Measurements from ENCODE around the gene CCDC112.
"Not testable (repeated sequence)": the region's sequence is repeated elsewhere in the genome, so short reads cannot be mapped to it uniquely, and the experiment has no call there.

The CCDC112 gene

GRCh38 chr5:115296124-115297022, at the start of gene CCDC112:
Gene CCDC112, minus strand, starts transcription at chr5:115296654. Its CDS starts 111 bp downstream, at chr5:115296543.
- peak; percentile 37 to 59 for DNase-seq

GRCh38 chr5:115345344-115345743, 48.9 kb upstream of the CCDC112 start:
- DNase-seq, result no peak

- no peak for DNase-seq
Measured at GRCh38 chr5:115343855-115344254, 47.4 kb upstream of the CCDC112 start.

GRCh38 chr5:115342590-115343377, 46.3 kb upstream of the CCDC112 start:
- no peak for DNase-seq

- no peak for DNase-seq
Measured at GRCh38 chr5:115341745-115342144, 45.3 kb upstream of the CCDC112 start.

- no peak for DNase-seq
Measured at GRCh38 chr5:115338851-115339250, 42.4 kb upstream of the CCDC112 start.

GRCh38 chr5:115337882-115338281, 41.4 kb upstream of the CCDC112 start:
- DNase-seq, result no peak

- no peak for DNase-seq
Measured at GRCh38 chr5:115336964-115337363, 40.5 kb upstream of the CCDC112 start.

- DNase-seq, result no peak
Measured at GRCh38 chr5:115336201-115336720, 39.8 kb upstream of the CCDC112 start.

GRCh38 chr5:115335301-115335700, 38.8 kb upstream of the CCDC112 start:
- DNase-seq, result no peak

- peak; percentile 93 to 95 for DNase-seq
Measured at GRCh38 chr5:115333164-115333563, 36.7 kb upstream of the CCDC112 start.

- no peak for DNase-seq
Measured at GRCh38 chr5:115330830-115331229, 34.4 kb upstream of the CCDC112 start.

- peak; percentile 72 to 73 for DNase-seq
Measured at GRCh38 chr5:115329475-115329874, 33.0 kb upstream of the CCDC112 start.

- DNase-seq, result not testable (repeated sequence)
Measured at GRCh38 chr5:115328617-115329274, 32.3 kb upstream of the CCDC112 start.

GRCh38 chr5:115325296-115325959, 29.0 kb upstream of the CCDC112 start:
- no peak for DNase-seq

- DNase-seq, result no peak
Measured at GRCh38 chr5:115324021-115324420, 27.6 kb upstream of the CCDC112 start.

GRCh38 chr5:115322729-115323128, 26.3 kb upstream of the CCDC112 start:
- DNase-seq, result no peak

GRCh38 chr5:115321309-115321708, 24.9 kb upstream of the CCDC112 start:
- DNase-seq, result no peak

- DNase-seq, result no peak
Measured at GRCh38 chr5:115320515-115320914, 24.1 kb upstream of the CCDC112 start.

- no peak for DNase-seq
Measured at GRCh38 chr5:115320006-115320405, 23.6 kb upstream of the CCDC112 start.

- DNase-seq, result no peak
Measured at GRCh38 chr5:115319007-115319406, 22.6 kb upstream of the CCDC112 start.

GRCh38 chr5:115317736-115318135, 21.3 kb upstream of the CCDC112 start:
- no peak for DNase-seq
